ENCODE results near the gene WNK1. TPM values are rescaled to one million over a fixed set of nuclear protein-coding genes. Genes with fewer than 3 reads are reported as not detected.
A peak's percentile ranks its signal among the peaks of the same experiment; 100 is the strongest.

WNK1 gene
- polyA plus RNA-seq, 2 of the 4 experiments (the other 2 are of a cell fraction), result 88.4 to 98.0 TPM

DNA sequence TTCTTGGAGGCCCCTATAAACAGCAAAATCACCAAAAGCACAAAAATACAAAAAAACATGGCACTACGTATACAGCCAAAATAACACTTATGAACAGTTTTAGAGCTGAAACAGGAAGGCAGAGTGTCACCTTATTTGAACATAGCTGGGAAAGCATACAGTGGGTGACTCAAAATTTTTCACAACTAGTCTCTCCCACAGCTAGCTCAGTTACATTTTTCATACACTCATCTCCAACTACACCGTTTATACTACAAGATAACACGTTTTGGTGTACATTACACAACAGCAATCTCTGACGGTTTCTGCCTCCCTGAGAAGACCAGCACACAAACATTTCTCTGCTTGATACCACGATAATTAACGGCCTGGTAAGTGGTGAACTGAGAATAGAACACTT is 194.3 kb downstream of the WNK1 start:
- Histone ChIP-seq H3K4me2 (no peak overlapping the region), H3K27ac (no peak overlapping the region), H3K4me3 (no peak overlapping the region), H3K4me1 (0 out of 3 replicates have a peak, but pooled peaks cover 4% of the 10 kb centered on the region), H3K9me3 (no peaks in the 10 kb centered on the region)
- 90% methylated on average over 6 of the region's 6 CpGs for WGBS (ENCODE audit: missing lambda C conversion rate)
- POLR2A ChIA-PET, result interaction anchor here (0.5 kb wide), 1 partner anchor 11 kb away, joined by 5 read pairs; no protein-coding TSS in a partner anchor
- CTCF ChIA-PET, result interaction anchor here (0.6 to 1.3 kb wide), 3 partner anchors 86 to 376 kb away, joined by 3 read pairs; no protein-coding TSS in a partner anchor
- TF ChIP-seq RFX5 (IDR thresholded peaks at IDR 0.05) (no peak), ZSCAN20 (CRISPR knock-in tag; IDR thresholded peaks at IDR 0.05) (no peak), TP53 (CRISPR knock-in tag; IDR thresholded peaks at IDR 0.05) (no peak)
- TF ChIP-seq, protein P1, sequence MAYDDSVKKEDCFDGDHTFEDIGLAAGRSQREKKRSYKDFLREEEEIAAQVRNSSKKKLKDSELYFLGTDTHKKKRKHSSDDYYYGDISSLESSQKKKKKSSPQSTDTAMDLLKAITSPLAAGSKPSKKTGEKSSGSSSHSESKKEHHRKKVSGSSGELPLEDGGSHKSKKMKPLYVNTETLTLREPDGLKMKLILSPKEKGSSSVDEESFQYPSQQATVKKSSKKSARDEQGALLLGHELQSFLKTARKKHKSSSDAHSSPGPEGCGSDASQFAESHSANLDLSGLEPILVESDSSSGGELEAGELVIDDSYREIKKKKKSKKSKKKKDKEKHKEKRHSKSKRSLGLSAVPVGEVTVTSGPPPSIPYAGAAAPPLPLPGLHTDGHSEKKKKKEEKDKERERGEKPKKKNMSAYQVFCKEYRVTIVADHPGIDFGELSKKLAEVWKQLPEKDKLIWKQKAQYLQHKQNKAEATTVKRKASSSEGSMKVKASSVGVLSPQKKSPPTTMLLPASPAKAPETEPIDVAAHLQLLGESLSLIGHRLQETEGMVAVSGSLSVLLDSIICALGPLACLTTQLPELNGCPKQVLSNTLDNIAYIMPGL (CRISPR knock-in tag; IDR thresholded peaks at IDR 0.05; ENCODE audit: borderline replicate concordance), result no peak
- TF ChIP-seq, protein P2, sequence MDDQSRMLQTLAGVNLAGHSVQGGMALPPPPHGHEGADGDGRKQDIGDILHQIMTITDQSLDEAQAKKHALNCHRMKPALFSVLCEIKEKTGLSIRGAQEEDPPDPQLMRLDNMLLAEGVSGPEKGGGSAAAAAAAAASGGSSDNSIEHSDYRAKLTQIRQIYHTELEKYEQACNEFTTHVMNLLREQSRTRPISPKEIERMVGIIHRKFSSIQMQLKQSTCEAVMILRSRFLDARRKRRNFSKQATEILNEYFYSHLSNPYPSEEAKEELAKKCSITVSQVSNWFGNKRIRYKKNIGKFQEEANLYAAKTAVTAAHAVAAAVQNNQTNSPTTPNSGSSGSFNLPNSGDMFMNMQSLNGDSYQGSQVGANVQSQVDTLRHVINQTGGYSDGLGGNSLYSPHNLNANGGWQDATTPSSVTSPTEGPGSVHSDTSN (IDR thresholded peaks at IDR 0.05), result no peak
- no peak for ATAC-seq
- no peak for FAIRE-seq
- DNase-seq (ENCODE audit: low read depth in 1 of 2, low spot score in 1 of 2), result no peak

DNA sequence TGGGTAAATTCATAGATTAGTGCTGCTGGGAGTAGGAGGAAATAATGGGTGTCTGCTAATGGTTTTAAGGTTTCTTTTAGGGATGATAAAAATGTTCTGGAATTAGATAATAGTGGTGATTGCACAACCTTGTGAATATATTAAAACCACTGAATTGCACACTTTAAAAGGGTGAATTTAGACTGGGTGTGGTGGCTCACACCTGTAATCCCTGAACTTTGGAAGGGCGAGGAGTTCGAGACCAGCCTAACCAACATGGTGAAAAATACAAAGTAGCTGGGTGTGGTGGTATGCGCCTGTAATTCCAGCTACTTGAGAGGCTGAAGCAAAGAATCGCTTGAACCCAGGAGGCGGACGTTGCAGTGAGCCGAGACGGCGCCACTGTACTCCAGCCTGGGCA is 195.9 kb downstream of the WNK1 start:
- DNase-seq (ENCODE audit: low read depth in 1 of 2, low spot score in 1 of 2) (no peak), ATAC-seq (no peak), FAIRE-seq (no peak)
- CTCF ChIA-PET, result interaction anchor here (0.7 to 5.2 kb wide), 6 partner anchors 10 to 635 kb away, joined by 3 to 43 read pairs (median 8); no protein-coding TSS in a partner anchor
- TF ChIP-seq CEBPB (IDR thresholded peaks at IDR 0.05) (peak in 1 of 2 experiments; percentile 50; a peak in 2 of 4 replicates), ZC3H11A (IDR thresholded peaks at IDR 0.05) (no peak)
- no peaks in the 10 kb centered on the region for H3K9me3 ChIP-seq
- peak overlapping the region; percentile 81 for H3K4me2 ChIP-seq
- 0 out of 3 replicates have a peak, but pooled peaks cover 6% of the 10 kb centered on the region for H3K4me1 ChIP-seq
- H3K27ac ChIP-seq, result peak overlapping the region; percentile 88 to 98
- POLR2A ChIA-PET, result interaction anchor here (0.7 to 2.4 kb wide), 3 partner anchors 43 to 372 kb away, joined by 4 to 20 read pairs (median 10); partner anchors contain the start of gene ERC1
- peak overlapping the region; percentile 69 for H3K4me3 ChIP-seq
- WGBS (ENCODE audit: missing lambda C conversion rate), result 82% methylated on average over 9 of the region's 9 CpGs

DNA sequence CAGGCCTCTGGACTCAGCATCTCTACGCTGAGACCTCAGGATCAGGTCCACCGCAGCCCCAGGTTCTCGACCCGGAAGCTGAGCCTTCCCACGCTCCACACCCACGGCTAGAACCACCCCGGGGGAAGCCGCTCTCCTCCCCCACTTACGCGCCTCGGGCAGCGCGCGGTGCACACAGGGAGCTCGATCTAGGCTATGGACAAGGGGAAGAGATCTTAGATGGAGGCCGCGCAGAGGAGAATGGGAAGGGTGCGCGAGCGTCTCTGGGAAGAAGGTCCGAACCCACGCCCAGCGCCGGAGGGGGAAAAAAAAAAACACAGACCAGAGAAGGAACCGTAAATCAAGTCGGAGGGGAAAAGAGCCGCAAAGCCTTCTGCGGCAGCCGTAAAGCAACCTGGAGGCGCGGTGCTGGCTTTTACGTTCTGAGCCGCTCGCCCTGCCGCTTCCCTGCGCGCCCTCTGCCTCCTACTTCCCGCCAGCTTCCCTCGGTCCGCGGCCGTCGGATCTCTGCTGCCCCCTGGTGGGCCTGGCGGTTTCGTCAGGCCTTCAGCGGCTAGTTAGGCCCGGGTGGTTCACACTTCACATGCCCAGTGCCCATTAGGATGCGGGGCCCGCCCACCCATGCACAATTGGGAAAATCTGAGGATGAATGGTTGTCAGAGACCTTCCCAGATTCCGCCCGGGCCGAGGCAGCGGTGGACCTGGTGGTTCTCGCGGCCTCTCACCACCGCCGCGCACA is 197.2 kb downstream of the WNK1 start, which contains the start of gene RAD52:
RAD52 (minus strand) TSS at position 242 of the 739 bp plus-strand sequence. CDS start 16,636 bp downstream, outside the sequence.
- 13% methylated on average over 46 of the region's 58 CpGs for WGBS (ENCODE audit: missing lambda C conversion rate)
- ChIA-PET POLR2A (interaction anchor here (0.6 to 2.4 kb wide), 16 partner anchors 9 to 645 kb away, joined by 3 to 34 read pairs (median 6); partner anchors contain the start of genes ERC1 and WNK1), CTCF (interaction anchor here (0.6 to 6.0 kb wide), 61 partner anchors 9 to 656 kb away, joined by 3 to 48 read pairs (median 4); partner anchors contain the start of gene WNK1)
- peak within 1 kb of the TSS; percentile 81 for H3K4me2 ChIP-seq
- peaks cover 11% of the 10 kb centered on the region; the same call in 1 of the 3 replicates for H3K4me1 ChIP-seq
- peak; percentile 96 to 97 for ATAC-seq
- H3K4me3 ChIP-seq, result peak within 1 kb of the TSS; percentile 69
- no peak for FAIRE-seq
- H3K27ac ChIP-seq, result peak within 1 kb of the TSS; percentile 88 to 98
- peak; percentile 82 to 100 for DNase-seq (ENCODE audit: low read depth in 1 of 2, low spot score in 1 of 2)
- no peaks in the 10 kb centered on the region for H3K9me3 ChIP-seq
- peak; percentile 87 to 94 for TF ChIP-seq RAD21 (conservative IDR thresholded peaks at IDR 0.05 in 1 of 2, IDR thresholded peaks at IDR 0.05 in 1 of 2)
- TF ChIP-seq RARB (CRISPR knock-in tag; IDR thresholded peaks at IDR 0.05), result no peak
- TF ChIP-seq TP53 (CRISPR knock-in tag; IDR thresholded peaks at IDR 0.05), result no peak
- no peak for TF ChIP-seq NFE2L2 (conservative IDR thresholded peaks at IDR 0.05; ENCODE audit: low read length)
- 0 out of 2 replicates have a peak, but pooled peaks have one; percentile 8 for TF ChIP-seq KDM1A (IDR thresholded peaks at IDR 0.05; ENCODE audit: low read depth)
- TF ChIP-seq KDM5A (IDR thresholded peaks at IDR 0.05), result peak; percentile 22; the same call in 1 of the 2 replicates
- TF ChIP-seq PHF8 (IDR thresholded peaks at IDR 0.05; ENCODE audit: borderline replicate concordance, low read depth), result peak; percentile 90
- no peak for TF ChIP-seq MAFK (IDR thresholded peaks at IDR 0.05; ENCODE audit: partially characterized antibody)
- TF ChIP-seq, protein P3, sequence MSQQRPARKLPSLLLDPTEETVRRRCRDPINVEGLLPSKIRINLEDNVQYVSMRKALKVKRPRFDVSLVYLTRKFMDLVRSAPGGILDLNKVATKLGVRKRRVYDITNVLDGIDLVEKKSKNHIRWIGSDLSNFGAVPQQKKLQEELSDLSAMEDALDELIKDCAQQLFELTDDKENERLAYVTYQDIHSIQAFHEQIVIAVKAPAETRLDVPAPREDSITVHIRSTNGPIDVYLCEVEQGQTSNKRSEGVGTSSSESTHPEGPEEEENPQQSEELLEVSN (IDR thresholded peaks at IDR 0.05; ENCODE audit: borderline replicate concordance, low read depth), result peak; percentile 84
- TF ChIP-seq JUN (IDR thresholded peaks at IDR 0.05), result peak; percentile 88
- peak; percentile 48 for TF ChIP-seq RFX5 (IDR thresholded peaks at IDR 0.05)
- TF ChIP-seq CEBPB (IDR thresholded peaks at IDR 0.05), result 0 out of 4 replicates have a peak, but pooled peaks of 1 of the 2 experiments have one; percentile 49
- TF ChIP-seq BHLHE40 (IDR thresholded peaks at IDR 0.05; ENCODE audit: low read depth, low read length), result no peak
- TF ChIP-seq NR3C1 (IDR thresholded peaks at IDR 0.05), result no peak
- no peak for TF ChIP-seq JUNB (IDR thresholded peaks at IDR 0.05)
- TF ChIP-seq, protein P4, sequence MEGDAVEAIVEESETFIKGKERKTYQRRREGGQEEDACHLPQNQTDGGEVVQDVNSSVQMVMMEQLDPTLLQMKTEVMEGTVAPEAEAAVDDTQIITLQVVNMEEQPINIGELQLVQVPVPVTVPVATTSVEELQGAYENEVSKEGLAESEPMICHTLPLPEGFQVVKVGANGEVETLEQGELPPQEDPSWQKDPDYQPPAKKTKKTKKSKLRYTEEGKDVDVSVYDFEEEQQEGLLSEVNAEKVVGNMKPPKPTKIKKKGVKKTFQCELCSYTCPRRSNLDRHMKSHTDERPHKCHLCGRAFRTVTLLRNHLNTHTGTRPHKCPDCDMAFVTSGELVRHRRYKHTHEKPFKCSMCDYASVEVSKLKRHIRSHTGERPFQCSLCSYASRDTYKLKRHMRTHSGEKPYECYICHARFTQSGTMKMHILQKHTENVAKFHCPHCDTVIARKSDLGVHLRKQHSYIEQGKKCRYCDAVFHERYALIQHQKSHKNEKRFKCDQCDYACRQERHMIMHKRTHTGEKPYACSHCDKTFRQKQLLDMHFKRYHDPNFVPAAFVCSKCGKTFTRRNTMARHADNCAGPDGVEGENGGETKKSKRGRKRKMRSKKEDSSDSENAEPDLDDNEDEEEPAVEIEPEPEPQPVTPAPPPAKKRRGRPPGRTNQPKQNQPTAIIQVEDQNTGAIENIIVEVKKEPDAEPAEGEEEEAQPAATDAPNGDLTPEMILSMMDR (IDR thresholded peaks at IDR 0.05), result peak; percentile 95
- TF ChIP-seq HOXB5 (CRISPR knock-in tag; IDR thresholded peaks at IDR 0.05), result peak; percentile 41; the same call in 1 of the 2 replicates
- TF ChIP-seq FOXS1 (CRISPR knock-in tag; IDR thresholded peaks at IDR 0.05), result no peak
- TF ChIP-seq POLR2A (IDR thresholded peaks at IDR 0.05; ENCODE audit: low read length), result peak; percentile 77
- TF ChIP-seq, protein P5, sequence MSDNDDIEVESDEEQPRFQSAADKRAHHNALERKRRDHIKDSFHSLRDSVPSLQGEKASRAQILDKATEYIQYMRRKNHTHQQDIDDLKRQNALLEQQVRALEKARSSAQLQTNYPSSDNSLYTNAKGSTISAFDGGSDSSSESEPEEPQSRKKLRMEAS (IDR thresholded peaks at IDR 0.05), result peak; percentile 82
- peak; percentile 94 for TF ChIP-seq SMC3 (IDR thresholded peaks at IDR 0.05)
- TF ChIP-seq, protein P6, sequence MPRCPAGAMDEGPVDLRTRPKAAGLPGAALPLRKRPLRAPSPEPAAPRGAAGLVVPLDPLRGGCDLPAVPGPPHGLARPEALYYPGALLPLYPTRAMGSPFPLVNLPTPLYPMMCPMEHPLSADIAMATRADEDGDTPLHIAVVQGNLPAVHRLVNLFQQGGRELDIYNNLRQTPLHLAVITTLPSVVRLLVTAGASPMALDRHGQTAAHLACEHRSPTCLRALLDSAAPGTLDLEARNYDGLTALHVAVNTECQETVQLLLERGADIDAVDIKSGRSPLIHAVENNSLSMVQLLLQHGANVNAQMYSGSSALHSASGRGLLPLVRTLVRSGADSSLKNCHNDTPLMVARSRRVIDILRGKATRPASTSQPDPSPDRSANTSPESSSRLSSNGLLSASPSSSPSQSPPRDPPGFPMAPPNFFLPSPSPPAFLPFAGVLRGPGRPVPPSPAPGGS (IDR thresholded peaks at IDR 0.05), result peak; percentile 88

All from A549 (cell line).